HepG2 (cell line): ENCODE results near the gene ADCY6. TPM values are rescaled to one million over a fixed set of nuclear protein-coding genes. Genes with fewer than 3 reads are reported as not detected.

ENCODE experiments used
- CREB1 ChIP-seq, 2 experiments: fragments of 450-650 bp in 1 of 2; IDR thresholded peaks; 2 replicates each; pipeline ENCODE4 v1.6.1; 2016 to 2017; ENCODE audit warnings: control low read depth in 1 of 2, mild to moderate bottlenecking in 1 of 2, missing compliant biosample characterization in 1 of 2, missing genetic modification characterization in 1 of 2
- HMG20B ChIP-seq: conservative IDR thresholded peaks from 2 replicates; pipeline ENCODE4 v1.6.1; 2016; ENCODE audit warnings: missing genetic modification reagents, missing compliant biosample characterization
- IRF9 ChIP-seq: sonication (generic); formaldehyde crosslinking; IDR thresholded peaks from 2 replicates; pipeline ENCODE4 v1.8.0; 2022; ENCODE audit warnings: missing genetic modification reagents, mild to moderate bottlenecking, borderline replicate concordance
- KDM3A ChIP-seq: IDR thresholded peaks from 2 replicates; pipeline ENCODE4 v1.6.1; 2018; ENCODE audit warnings: low read depth, missing compliant biosample characterization
- NBN ChIP-seq: fragments of 450-650 bp; conservative IDR thresholded peaks from 2 replicates; pipeline ENCODE4 v1.6.1; 2017
- PLRG1 ChIP-seq: fragments of 450-650 bp; conservative IDR thresholded peaks from 2 replicates; pipeline ENCODE4 v1.6.1; 2016
- PTBP1 ChIP-seq: fragments of 200-400 bp; formaldehyde crosslinking; IDR thresholded peaks from 2 replicates; pipeline ENCODE4 v1.6.1; 2018; ENCODE audit warnings: low read length, low read depth; ENCODE audit not compliant: poor library complexity, severe bottlenecking
- SETDB1 ChIP-seq: sonication (generic); formaldehyde crosslinking; IDR thresholded peaks from 2 replicates; pipeline ENCODE4 v1.5.1; 2020; ENCODE audit warnings: missing genetic modification reagents, mild to moderate bottlenecking, borderline replicate concordance
- TP53 ChIP-seq: sonication (generic); formaldehyde crosslinking; conservative IDR thresholded peaks from 2 replicates; pipeline ENCODE4 v1.4.0; 2020; ENCODE audit warnings: missing genetic modification reagents
- ZFP36L2 ChIP-seq: sonication (generic); formaldehyde crosslinking; IDR thresholded peaks from 2 replicates; pipeline ENCODE4 v1.4.0; 2020; ENCODE audit warnings: missing genetic modification reagents
- ZMYM4 ChIP-seq: sonication (generic); formaldehyde crosslinking; IDR thresholded peaks from 2 replicates; pipeline ENCODE4 v1.8.1; 2023; ENCODE audit warnings: mild to moderate bottlenecking, missing genetic modification reagents
- ZNF362 ChIP-seq: sonication (generic); formaldehyde crosslinking; IDR thresholded peaks from 2 replicates; pipeline ENCODE4 v1.4.0; 2020; ENCODE audit warnings: missing genetic modification reagents, mild to moderate bottlenecking, borderline replicate concordance
- ZNF367 ChIP-seq: sonication (generic); formaldehyde crosslinking; IDR thresholded peaks from 2 replicates; pipeline ENCODE4 v1.4.0; 2020; ENCODE audit warnings: missing genetic modification reagents, borderline replicate concordance
- ZNF432 ChIP-seq: sonication (generic); formaldehyde crosslinking; IDR thresholded peaks from 2 replicates; pipeline ENCODE4 v1.5.0; 2020; ENCODE audit warnings: missing genetic modification reagents, mild to moderate bottlenecking, borderline replicate concordance
- ZNF512B ChIP-seq: sonication (generic); formaldehyde crosslinking; IDR thresholded peaks from 2 replicates; pipeline ENCODE4 v1.5.1; 2020; ENCODE audit warnings: missing genetic modification reagents, mild to moderate bottlenecking, borderline replicate concordance
- ZSCAN25 ChIP-seq: sonication (generic); formaldehyde crosslinking; IDR thresholded peaks from 2 replicates; pipeline ENCODE4 v1.8.0; 2022; ENCODE audit warnings: mild to moderate bottlenecking, missing genetic modification reagents
- polyA plus RNA-seq, 8 experiments: library from polyadenylated mRNA; depleted of rRNA in 3 of 8; stranded (reverse) in 7 of 8; unstranded in 1 of 8; fragments of >200 nt; fragmentation: Illumina TruSeq in 4 of 8; extraction: Trizol in 4 of 8; gene quantifications; 2 replicates each; pipeline versions ENCODE4 v1.2.1 to v1.2.3, GENCODE V29; 2011 to 2016; ENCODE audit warnings: low read depth in 4 of 8, missing spikeins in 1 of 8, mixed read lengths in 1 of 8; ENCODE audit not compliant: insufficient read depth in 1 of 8
- total RNA-seq, 5 experiments: library from RNA; depleted of rRNA; stranded (reverse); fragments of >200 nt; fragmentation: Illumina TruSeq; extraction: Trizol; gene quantifications; 2 replicates each; pipeline ENCODE4 v1.2.3, GENCODE V29; 2016; ENCODE audit warnings: low read depth in 1 of 5
- TF ChIP-seq, protein P1 (sequence below): sonication (generic); formaldehyde crosslinking; IDR thresholded peaks from 2 replicates; pipeline ENCODE4 v1.5.0; 2020; ENCODE audit warnings: mild to moderate bottlenecking, missing genetic modification reagents, moderate library complexity
- TF ChIP-seq, protein P2 (sequence below): sonication (generic); formaldehyde crosslinking; IDR thresholded peaks from 2 replicates; pipeline ENCODE4 v1.8.0; 2022; ENCODE audit warnings: mild to moderate bottlenecking, missing genetic modification reagents, moderate library complexity
- TF ChIP-seq, protein P3 (sequence below): IDR thresholded peaks from 2 replicates; pipeline ENCODE4 v1.6.1; 2016; ENCODE audit warnings: missing biosample characterization, missing genetic modification reagents, low read depth

The ADCY6 gene
- total and polyA plus RNA-seq, 2 of the 13 experiments (the other 11 are each of a cell fraction or from before 2014, with no cell fraction given): 10.6 to 11.8 TPM

- TF ChIP-seq, protein P1, sequence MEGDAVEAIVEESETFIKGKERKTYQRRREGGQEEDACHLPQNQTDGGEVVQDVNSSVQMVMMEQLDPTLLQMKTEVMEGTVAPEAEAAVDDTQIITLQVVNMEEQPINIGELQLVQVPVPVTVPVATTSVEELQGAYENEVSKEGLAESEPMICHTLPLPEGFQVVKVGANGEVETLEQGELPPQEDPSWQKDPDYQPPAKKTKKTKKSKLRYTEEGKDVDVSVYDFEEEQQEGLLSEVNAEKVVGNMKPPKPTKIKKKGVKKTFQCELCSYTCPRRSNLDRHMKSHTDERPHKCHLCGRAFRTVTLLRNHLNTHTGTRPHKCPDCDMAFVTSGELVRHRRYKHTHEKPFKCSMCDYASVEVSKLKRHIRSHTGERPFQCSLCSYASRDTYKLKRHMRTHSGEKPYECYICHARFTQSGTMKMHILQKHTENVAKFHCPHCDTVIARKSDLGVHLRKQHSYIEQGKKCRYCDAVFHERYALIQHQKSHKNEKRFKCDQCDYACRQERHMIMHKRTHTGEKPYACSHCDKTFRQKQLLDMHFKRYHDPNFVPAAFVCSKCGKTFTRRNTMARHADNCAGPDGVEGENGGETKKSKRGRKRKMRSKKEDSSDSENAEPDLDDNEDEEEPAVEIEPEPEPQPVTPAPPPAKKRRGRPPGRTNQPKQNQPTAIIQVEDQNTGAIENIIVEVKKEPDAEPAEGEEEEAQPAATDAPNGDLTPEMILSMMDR (CRISPR knock-in tag): peak; percentile 95
- TF ChIP-seq, protein P2, sequence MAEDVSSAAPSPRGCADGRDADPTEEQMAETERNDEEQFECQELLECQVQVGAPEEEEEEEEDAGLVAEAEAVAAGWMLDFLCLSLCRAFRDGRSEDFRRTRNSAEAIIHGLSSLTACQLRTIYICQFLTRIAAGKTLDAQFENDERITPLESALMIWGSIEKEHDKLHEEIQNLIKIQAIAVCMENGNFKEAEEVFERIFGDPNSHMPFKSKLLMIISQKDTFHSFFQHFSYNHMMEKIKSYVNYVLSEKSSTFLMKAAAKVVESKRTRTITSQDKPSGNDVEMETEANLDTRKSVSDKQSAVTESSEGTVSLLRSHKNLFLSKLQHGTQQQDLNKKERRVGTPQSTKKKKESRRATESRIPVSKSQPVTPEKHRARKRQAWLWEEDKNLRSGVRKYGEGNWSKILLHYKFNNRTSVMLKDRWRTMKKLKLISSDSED (CRISPR knock-in tag): no peak
- TF ChIP-seq SETDB1 (CRISPR knock-in tag) (no peak), PLRG1 (no peak), ZNF432 (no peak), ZNF512B (CRISPR knock-in tag) (no peak), IRF9 (CRISPR knock-in tag) (0 out of 2 replicates have a peak, but pooled peaks have one; percentile 65), CREB1 (IDR thresholded peaks at IDR 0.05) (no peak), CREB1 (CRISPR knock-in tag; IDR thresholded peaks at IDR 0.05) (no peak), KDM3A (CRISPR knock-in tag) (0 out of 2 replicates have a peak, but pooled peaks have one; percentile 20), HMG20B (no peak), ZNF367 (CRISPR knock-in tag) (no peak), NBN (no peak), TP53 (CRISPR knock-in tag) (no peak), PTBP1 (no peak), ZFP36L2 (CRISPR knock-in tag) (no peak), ZMYM4 (CRISPR knock-in tag) (peak; percentile 36; the same call in 1 of the 2 replicates), ZNF362 (CRISPR knock-in tag) (peak; percentile 77; the same call in 1 of the 2 replicates), ZSCAN25 (CRISPR knock-in tag) (peak; percentile 65)
- TF ChIP-seq, protein P3, sequence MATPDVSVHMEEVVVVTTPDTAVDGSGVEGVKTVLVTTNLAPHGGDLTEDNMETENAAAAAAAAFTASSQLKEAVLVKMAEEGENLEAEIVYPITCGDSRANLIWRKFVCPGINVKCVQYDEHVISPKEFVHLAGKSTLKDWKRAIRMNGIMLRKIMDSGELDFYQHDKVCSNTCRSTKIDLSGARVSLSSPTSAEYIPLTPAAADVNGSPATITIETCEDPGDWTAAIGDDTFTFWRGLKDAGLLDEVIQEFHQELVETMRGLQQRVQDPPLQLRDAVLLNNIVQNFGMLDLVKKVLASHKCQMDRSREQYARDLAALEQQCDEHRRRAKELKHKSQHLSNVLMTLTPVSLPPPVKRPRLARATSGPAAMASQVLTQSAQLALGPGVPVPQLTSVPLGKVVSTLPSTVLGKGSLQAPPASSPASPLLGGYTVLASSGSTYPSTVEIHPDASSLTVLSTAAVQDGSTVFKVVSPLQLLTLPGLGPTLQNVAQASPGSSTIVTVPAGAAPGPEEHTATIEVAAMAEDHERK (CRISPR knock-in tag): no peak
These were observed 25.6 kb upstream of the ADCY6 start (continued) for GRCh38 chr12:48814262-48815125.
